Pancreas (tissue), 10 donors: ENCODE measurements around the gene OR1F1. TPM values are rescaled to one million over a fixed set of nuclear protein-coding genes. Genes with fewer than 3 reads are reported as not detected.

ENCODE experiments used
- ATAC-seq, 4 donors: fragments of 200-7000 bp; cut with Tn5 transposase; one replicate each; pipeline versions ENCODE4 v1.8.0 to v1.9.1; 2020; ENCODE audit warnings: mild to moderate bottlenecking in 4 of 4, moderate library complexity in 4 of 4
- DNase-seq, 6 donors: peaks; one replicate each; pipeline ENCODE4 v3.0.0-alpha.2; 2020
- FAIRE-seq: peaks from 2 replicates; lab custom pipeline; 2012; peaks lifted over from hg19 to GRCh38; lab: Jason Lieb, UNC
- H3K27ac ChIP-seq, 4 donors: fragments of 200-600 bp; sonication (generic); 1 replicate in 3 of 4; 2 replicates in 1 of 4; pipeline versions ENCODE4 v1.5.0 to v1.8.0; 2020
- H3K27me3 ChIP-seq, 4 donors: fragments of 200-600 bp; one replicate each; pipeline ENCODE4 v1.8.0; 2021
- H3K36me3 ChIP-seq, 3 donors: fragments of 200-600 bp; sonication (generic) in 1 of 3; one replicate each; pipeline versions ENCODE4 v1.5.0 to v1.8.0; 2020 to 2021
- H3K4me1 ChIP-seq, 3 donors: fragments of 200-600 bp; one replicate each; pipeline ENCODE4 v1.8.0; 2021
- H3K4me3 ChIP-seq, 4 donors: fragments of 200-600 bp; sonication (generic) in 2 of 4; one replicate each; pipeline versions ENCODE4 v1.5.0 to v1.8.0; 2020 to 2021
- H3K9me3 ChIP-seq, 4 donors: fragments of 200-600 bp; one replicate each; pipeline ENCODE4 v1.8.0; 2021
- CTCF ChIP-seq, 4 donors: fragments of 200-600 bp; sonication (generic) in 3 of 4; IDR thresholded peaks; one replicate each; pipeline versions ENCODE4 v1.5.0 to v1.8.0; 2021; ENCODE audit warnings: antibody characterized with exemption in 4 of 4
- WGBS, 2 donors: extraction: QIAGEN DNeasy Blood & Tissue Kit; methylation state at CpG; one replicate each; pipeline ENCODE4 v1.1.7; 2013; 5-methylcytosine and 5-hydroxymethylcytosine counted together
- intact Hi-C, 3 donors: fragments of 100-400 bp; cut with DNase I; formaldehyde crosslinking; loops; one replicate each; pipeline versions ENCODE4 v1.11.1 to v1.14.2; 2022
- polyA plus RNA-seq, 2 donors: library from polyadenylated mRNA; stranded (reverse); fragments of 200-250 nt; gene quantifications; one replicate each; pipeline ENCODE4 v1.2.3, GENCODE V29; 2013
- total RNA-seq, 6 donors: library from RNA; stranded (reverse); fragmentation: NEBNext Ultra II Directional in 4 of 6; extraction: Animal tissue kit (Norgen Biotek cat#: 25700) in 4 of 6; gene quantifications; one replicate each; pipeline versions ENCODE4 v1.2.1 to v1.2.4, GENCODE V29; 2021 to 2023
- donor health status: healthy with polysubstance abuse.
- donor health status: DM: no; HTN: no; CAD: no; lungs with moderate emphysema.
- donor health status: DM: no; HTN: no; CAD: no.
- donor health status: control.
- donor health status: control.
- donor health status: Bipolar disorder and iron deficiency.
- donor health status: DM: yes; HTN: yes; CAD: no.
- donor health status: DM: no; HTN: no; CAD: no.
- donor health status: DM: no; HTN: no; CAD: no.
- donor health status: DM: yes; HTN: yes; CAD: no.

Gene OR1F1
- total and polyA plus RNA-seq, 8 donors = not detected

GRCh38 chr16:3158510-3159314 is 29.3 kb upstream of the OR1F1 start:
- peak; percentile 89 to 94 (median 92) for DNase-seq
- ATAC-seq = peak; percentile 86 to 91 (median 90)
- no peaks in the 10 kb centered on the region for H3K27me3 ChIP-seq
- H3K4me1 ChIP-seq = no peaks in the 10 kb centered on the region
- H3K4me3 ChIP-seq = peak overlapping the region; percentile 53 to 82 (median 68)
- no peak for TF ChIP-seq CTCF (IDR thresholded peaks at IDR 0.05)
- H3K27ac ChIP-seq = peak overlapping the region; percentile 64 to 87 (median 75)
- no peaks in the 10 kb centered on the region for H3K36me3 ChIP-seq
- intact Hi-C loops = no loop called here
- no peaks in the 10 kb centered on the region for H3K9me3 ChIP-seq
- 5% methylated on average over 59 to 70 of the region's 70 CpGs for WGBS, 2 donors
- FAIRE-seq = no peak

GRCh38 chr16:3161235-3162018 is 26.6 kb upstream of the OR1F1 start:
- no peaks in the 10 kb centered on the region for H3K27me3 ChIP-seq
- H3K9me3 ChIP-seq = no peaks in the 10 kb centered on the region
- TF ChIP-seq CTCF (IDR thresholded peaks at IDR 0.05) = no peak
- no peak for FAIRE-seq
- peak in 1 of 6 donors; percentile 59 for DNase-seq
- no peaks in the 10 kb centered on the region for H3K4me1 ChIP-seq
- H3K36me3 ChIP-seq = no peaks in the 10 kb centered on the region
- 86% methylated on average over 36 of the region's 36 CpGs for WGBS, 2 donors
- intact Hi-C loops = loop anchor here in 1 of 3 donors (10.0 kb wide), 1 partner anchor 67 kb away; the partner anchor contains the start of gene ZSCAN10
- ATAC-seq = no peak
- H3K27ac ChIP-seq = no peak overlapping the region
- H3K4me3 ChIP-seq = no peak overlapping the region

DNA sequence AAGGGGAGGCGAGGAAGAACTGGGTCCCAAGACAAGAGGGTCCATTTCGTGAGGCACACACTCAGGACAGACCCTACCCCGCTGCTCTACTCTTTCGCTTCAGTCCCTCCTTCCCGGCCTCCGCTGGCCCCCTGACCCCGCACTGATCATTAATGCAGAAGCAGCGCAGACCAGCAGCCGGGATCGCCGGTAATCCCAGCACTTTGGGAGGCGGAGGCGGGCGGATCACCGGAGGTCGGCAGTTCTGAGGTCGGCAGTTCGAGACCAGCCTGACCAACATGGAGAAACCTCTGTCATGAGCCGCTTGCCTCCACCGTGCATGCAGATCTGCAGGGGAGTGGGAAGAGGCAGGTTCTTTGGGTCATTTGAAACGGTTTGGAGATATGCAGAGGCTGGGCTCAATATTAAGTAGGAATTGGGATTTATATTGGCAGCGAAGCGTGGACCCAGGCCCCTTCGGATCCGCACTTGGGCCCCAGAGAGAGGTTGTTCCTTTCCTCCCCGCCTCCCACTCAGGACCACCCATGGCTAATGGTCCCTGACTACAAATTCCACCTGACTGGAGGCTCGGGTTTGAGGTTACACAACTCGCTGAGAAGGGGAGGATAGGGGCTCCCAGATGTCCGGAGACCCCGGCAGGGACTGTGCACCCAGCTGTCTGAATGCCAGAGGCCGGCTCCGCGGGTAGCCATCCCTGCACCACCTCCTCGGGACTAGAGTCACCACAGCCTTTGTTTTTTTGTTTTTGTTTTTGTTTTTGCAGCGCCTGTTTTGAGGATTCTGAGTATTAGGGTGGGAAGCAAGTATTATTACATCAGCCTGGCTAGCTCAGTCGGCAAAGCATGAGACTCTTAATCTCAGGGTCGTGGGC is 23.6 kb upstream of the OR1F1 start:
- no peak for TF ChIP-seq CTCF (IDR thresholded peaks at IDR 0.05)
- DNase-seq = peak in 1 of 6 donors; percentile 35
- ATAC-seq = no peak
- Histone ChIP-seq H3K4me3 (no peak overlapping the region), H3K27ac (no peak overlapping the region), H3K36me3 (no peaks in the 10 kb centered on the region), H3K27me3 (peaks cover 0 to 7% (median under 1%) of the 10 kb centered on the region in 4 donors), H3K4me1 (no peaks in the 10 kb centered on the region), H3K9me3 (no peaks in the 10 kb centered on the region)
- intact Hi-C loops = loop anchor here in 1 of 3 donors (10.0 kb wide), 1 partner anchor 70 kb away; the partner anchor contains the start of gene ZSCAN10
- no peak for FAIRE-seq
- 71 to 79% methylated on average over 37 of the region's 37 CpGs for WGBS, 2 donors

DNA sequence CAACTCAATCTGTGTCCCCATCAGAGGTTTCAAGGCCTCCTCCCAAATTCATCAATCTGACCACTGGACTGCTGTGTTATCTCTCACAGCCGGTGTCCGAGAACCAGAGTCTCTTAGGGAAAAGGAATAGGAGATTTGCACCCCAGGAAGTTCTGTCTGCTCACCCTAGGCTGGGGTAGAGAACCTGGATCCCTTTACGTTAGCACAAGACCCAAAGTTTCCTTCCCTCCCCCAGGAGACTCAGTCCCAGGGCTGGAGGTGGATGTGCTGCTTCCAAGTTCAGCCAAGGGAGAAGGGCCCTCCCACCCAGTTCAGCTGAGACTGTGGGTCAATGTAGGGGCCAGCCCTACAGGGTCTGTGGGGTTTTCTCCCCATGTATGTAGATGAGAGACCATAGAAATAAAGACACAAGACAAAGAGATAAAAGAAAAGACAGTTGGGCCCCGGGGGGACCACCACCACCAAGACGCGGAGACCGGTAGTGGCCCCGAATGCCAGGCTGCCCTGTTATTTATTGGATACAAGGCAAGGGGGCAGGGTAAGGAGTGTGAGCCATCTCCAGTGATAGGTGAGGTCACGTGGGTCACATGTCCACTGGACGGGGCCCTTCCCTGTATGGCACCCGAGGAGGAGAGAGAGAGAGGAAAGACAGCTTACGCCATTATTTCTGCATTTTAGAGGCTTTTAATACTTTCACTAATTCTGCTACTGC is 22.7 kb upstream of the OR1F1 start:
- H3K9me3 ChIP-seq = no peaks in the 10 kb centered on the region
- DNase-seq = peak in 1 of 6 donors; percentile 41
- peak overlapping the region in 1 of 4 donors; percentile 19 for H3K4me3 ChIP-seq
- 77 to 84% methylated on average over 12 of the region's 12 CpGs for WGBS, 2 donors
- ATAC-seq = peak in 1 of 4 donors; percentile 12
- TF ChIP-seq CTCF (IDR thresholded peaks at IDR 0.05) = no peak
- FAIRE-seq = no peak
- no peak overlapping the region for H3K27ac ChIP-seq
- no peaks in the 10 kb centered on the region for H3K36me3 ChIP-seq
- peaks cover 0 to 16% (median 5%) of the 10 kb centered on the region in 4 donors for H3K27me3 ChIP-seq
- intact Hi-C loops = loop anchor here in 1 of 3 donors (10.0 kb wide), 1 partner anchor 70 kb away; the partner anchor contains the start of gene ZSCAN10
- peaks cover 0 to 2% (median 2%) of the 10 kb centered on the region in 3 donors for H3K4me1 ChIP-seq
